Measurements from ENCODE around the gene RAC3.

RAC3 gene

DNA sequence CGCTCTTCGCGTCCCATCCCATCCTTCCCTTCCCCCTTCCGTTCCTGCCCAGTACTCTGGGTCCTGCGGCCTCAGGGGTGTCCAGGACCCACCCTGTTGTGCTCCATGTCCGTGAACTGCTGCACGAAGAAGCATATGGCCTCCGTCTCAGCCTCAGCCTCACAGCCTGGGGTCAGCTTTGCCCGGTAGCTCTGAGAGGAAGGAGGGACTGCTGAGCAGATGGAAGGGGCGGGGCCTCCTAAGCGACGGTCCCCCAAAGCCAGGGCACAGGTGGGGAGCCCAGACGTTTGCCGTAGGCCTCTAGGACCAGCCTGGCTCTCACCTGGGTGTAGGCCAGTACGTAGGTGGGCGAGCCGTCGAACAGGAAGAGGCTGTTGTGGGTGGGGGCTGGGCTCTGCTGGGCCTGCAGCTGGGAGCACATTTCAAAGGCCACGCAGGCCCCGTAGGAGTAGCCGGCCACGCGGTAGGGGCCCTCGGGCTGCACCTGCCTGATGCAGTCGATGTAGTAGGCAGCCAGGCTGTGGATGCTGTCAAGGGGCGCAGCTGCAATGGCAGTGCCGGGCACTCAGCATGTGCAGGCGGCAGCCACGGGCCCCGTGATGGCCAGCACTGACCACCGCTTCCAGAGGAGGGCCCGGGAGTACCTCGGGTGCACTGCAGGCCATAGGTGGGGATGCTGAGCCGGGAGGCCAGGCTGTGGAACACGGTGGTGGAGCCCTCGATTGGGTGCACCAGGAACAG is 48.7 kb downstream of the RAC3 start:
- TF ChIP-seq, protein P1, sequence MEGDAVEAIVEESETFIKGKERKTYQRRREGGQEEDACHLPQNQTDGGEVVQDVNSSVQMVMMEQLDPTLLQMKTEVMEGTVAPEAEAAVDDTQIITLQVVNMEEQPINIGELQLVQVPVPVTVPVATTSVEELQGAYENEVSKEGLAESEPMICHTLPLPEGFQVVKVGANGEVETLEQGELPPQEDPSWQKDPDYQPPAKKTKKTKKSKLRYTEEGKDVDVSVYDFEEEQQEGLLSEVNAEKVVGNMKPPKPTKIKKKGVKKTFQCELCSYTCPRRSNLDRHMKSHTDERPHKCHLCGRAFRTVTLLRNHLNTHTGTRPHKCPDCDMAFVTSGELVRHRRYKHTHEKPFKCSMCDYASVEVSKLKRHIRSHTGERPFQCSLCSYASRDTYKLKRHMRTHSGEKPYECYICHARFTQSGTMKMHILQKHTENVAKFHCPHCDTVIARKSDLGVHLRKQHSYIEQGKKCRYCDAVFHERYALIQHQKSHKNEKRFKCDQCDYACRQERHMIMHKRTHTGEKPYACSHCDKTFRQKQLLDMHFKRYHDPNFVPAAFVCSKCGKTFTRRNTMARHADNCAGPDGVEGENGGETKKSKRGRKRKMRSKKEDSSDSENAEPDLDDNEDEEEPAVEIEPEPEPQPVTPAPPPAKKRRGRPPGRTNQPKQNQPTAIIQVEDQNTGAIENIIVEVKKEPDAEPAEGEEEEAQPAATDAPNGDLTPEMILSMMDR (conservative IDR thresholded peaks at IDR 0.05): no peak
- no peak overlapping the region for H3K27ac ChIP-seq

DNA sequence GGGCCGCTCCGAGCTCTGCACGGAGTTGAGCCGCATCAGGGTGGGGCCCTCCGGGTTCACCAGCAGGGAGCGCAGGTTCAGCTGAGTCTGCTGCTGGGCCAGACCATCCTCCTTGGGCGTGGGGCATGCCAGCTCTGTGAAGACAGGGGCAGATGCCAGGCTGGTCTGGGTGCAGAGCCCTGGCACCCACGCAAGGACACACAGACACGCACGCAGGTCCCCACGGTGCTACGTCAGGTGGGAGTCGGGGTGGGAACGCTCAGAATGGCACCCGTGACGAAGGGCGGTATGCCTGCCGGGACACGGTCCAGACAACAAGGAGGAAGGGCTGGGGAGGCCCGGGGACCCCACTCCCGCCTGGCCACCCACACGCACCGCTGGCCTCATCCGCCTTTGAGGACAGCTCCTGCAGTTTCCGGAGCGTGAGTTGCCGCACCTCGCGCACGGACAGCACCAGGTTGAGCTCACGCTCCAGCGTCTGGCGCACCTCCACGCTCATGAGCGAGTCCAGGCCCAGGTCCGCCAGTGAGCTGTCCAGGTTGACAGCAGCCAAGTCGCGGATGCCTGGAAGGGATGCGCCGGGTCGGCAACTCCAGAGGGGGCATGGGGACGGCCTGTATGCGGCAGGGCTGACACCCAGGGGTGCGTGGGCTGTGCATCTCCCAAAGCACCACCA is 49.4 kb downstream of the RAC3 start:
- TF ChIP-seq, protein P1 (conservative IDR thresholded peaks at IDR 0.05): no peak
- H3K27ac ChIP-seq: no peak overlapping the region

DNA sequence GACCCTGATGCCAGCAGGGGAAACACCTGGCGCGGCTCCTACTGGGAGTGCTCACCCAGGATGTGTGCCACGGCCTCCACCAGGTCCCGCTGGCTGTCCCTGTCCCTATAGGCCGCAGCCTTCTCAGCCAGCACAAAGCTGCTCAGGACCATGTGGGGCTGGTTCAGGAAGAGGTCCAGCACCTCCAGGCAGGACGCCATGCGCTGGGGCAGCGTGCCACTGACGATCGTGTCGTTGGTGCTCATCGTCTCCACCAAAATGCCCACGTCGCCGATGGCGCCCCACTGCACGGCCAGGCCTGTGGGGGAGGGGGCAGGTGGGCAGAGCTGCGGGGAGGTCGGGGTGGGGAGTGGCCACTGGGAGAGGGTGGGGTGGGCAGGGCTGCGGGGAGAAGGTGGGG is 50.1 kb downstream of the RAC3 start:
- TF ChIP-seq, protein P1 (conservative IDR thresholded peaks at IDR 0.05): no peak
- no peak overlapping the region for H3K27ac ChIP-seq

DNA sequence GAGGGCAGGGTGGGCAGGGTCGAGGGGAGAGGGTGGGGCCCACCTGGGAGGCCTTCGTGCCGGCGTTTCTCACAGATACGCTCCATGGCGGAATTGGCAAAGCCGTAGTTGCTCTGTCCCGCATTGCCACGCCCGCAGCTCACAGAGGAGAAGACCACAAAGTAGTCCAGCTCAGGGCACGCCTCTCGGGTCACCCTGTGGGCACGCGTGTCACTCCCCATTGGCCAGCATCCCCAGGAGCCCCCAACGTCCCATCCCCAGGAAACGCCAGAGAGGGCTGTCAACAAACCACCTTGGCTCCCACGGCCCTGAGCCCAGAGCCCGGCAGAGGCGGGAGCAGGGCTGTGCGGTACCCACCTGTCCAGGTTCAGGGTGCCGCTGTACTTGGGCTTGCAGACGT is 50.5 kb downstream of the RAC3 start:
- H3K27ac ChIP-seq: no peak overlapping the region
- TF ChIP-seq, protein P1 (conservative IDR thresholded peaks at IDR 0.05): no peak

DNA sequence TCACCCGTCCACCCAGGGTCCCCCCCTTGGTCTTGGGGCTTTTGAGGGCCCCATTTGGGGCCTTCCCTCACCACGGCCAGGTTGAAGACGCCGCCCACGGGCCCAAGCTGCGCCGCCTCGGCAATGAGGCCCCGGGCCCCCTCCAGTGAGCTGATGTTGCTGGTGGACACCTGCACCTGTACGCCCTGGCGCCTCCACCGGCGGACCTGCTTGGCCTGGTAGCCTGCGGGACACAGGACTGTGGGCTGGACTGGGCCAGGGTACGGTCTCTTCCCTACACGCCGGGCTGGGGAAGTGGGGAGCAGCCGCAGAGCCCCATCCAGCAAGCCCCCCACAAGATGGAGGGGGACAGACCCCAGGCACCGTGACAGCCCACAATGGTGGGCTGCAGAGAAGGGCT is 51.0 kb downstream of the RAC3 start:
- H3K27ac ChIP-seq: no peak overlapping the region
- TF ChIP-seq, protein P1 (conservative IDR thresholded peaks at IDR 0.05): no peak

DNA sequence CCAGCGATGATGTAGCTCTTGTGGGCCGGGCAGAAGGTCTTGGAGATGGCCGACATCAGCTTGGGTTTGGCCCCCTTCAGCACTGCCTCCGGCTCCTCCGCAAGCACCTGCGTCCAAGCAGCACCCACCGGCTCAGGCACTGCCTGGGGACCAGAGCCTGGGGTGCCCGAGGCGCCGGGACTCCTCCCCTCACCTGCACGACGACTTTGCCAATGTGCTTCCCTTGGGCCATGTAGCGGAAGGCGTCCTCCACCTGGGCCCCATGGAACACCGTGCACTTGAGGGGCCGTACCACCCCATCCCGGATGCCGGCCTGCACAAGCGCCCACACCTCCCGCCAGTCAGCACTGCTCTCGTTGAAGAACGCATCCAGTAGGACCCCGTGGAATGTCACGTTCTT is 51.5 kb downstream of the RAC3 start:
- TF ChIP-seq, protein P1 (conservative IDR thresholded peaks at IDR 0.05): no peak
- H3K27ac ChIP-seq: no peak overlapping the region

Measured in VCaP (cell line).